HFF-Myc (cell line): Measurements from ENCODE around the gene OR5F1.

ENCODE experiments used
- DNase-seq: peaks from one replicate; pipeline ENCODE4 v3.0.0-alpha.2; 2011; ENCODE audit warnings: low read depth; ENCODE audit errors: extremely low read depth
- H3K4me3 ChIP-seq: replicated peaks from 2 replicates; pipeline ENCODE4 v1.5.1; 2011; ENCODE audit warnings: low read depth, mild to moderate bottlenecking, control low read depth, low read length
- TF ChIP-seq, protein P1 (sequence below): IDR thresholded peaks from 2 replicates; pipeline ENCODE4 v1.5.1; 2012; ENCODE audit warnings: mild to moderate bottlenecking, low read depth, low read length, control low read depth; ENCODE audit errors: missing control alignments

The OR5F1 gene

GRCh38 chr11:55966391-55966790 lies 28.0 kb downstream of the OR5F1 start:
- no peak overlapping the region for H3K4me3 ChIP-seq
- no peak for DNase-seq
- TF ChIP-seq, protein P1, sequence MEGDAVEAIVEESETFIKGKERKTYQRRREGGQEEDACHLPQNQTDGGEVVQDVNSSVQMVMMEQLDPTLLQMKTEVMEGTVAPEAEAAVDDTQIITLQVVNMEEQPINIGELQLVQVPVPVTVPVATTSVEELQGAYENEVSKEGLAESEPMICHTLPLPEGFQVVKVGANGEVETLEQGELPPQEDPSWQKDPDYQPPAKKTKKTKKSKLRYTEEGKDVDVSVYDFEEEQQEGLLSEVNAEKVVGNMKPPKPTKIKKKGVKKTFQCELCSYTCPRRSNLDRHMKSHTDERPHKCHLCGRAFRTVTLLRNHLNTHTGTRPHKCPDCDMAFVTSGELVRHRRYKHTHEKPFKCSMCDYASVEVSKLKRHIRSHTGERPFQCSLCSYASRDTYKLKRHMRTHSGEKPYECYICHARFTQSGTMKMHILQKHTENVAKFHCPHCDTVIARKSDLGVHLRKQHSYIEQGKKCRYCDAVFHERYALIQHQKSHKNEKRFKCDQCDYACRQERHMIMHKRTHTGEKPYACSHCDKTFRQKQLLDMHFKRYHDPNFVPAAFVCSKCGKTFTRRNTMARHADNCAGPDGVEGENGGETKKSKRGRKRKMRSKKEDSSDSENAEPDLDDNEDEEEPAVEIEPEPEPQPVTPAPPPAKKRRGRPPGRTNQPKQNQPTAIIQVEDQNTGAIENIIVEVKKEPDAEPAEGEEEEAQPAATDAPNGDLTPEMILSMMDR: no peak

GRCh38 chr11:55956521-55956920 lies 37.9 kb downstream of the OR5F1 start:
- DNase-seq: no peak
- TF ChIP-seq, protein P1: no peak
- H3K4me3 ChIP-seq: no peak overlapping the region

- TF ChIP-seq, protein P1: no peak
- no peak overlapping the region for H3K4me3 ChIP-seq
- DNase-seq: no peak
These were observed 45.1 kb downstream of the OR5F1 start for GRCh38 chr11:55949330-55949729.
